ENCODE data around the gene HERC3. TPM values are rescaled to one million over a fixed set of nuclear protein-coding genes. Genes with fewer than 3 reads are reported as not detected.

HERC3 gene
- total RNA-seq, 1 donor from 2014 or later = 8.5 TPM

DNA sequence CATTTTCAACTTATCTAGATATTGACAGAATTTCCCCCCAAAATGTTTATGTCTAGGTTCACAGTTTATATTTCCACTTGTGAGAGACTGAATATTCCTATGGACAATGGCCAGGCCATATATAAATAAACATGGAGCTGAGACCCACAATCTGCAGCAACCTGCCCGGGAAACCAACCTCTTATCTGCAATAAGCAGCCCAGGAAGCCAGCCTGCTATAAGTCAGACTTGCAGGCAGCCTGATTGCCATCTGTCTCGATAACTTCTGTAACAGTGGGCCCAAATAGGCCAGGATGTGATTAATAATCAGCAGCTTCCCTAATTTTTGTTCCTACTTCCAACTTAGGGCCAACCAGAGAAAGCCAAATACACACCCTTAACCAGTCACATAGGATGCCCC, 110.5 kb downstream of the HERC3 start:
- Histone ChIP-seq H4K20me1 (ENCODE audit: insufficient read depth, low read length) (no peaks in the 10 kb centered on the region), H3K4me1 (ENCODE audit: insufficient read depth, low read length) (no peaks in the 10 kb centered on the region), H3K4me2 (ENCODE audit: low read length) (no peak overlapping the region), H3K36me3 (ENCODE audit: insufficient read depth, low read length) (no peaks in the 10 kb centered on the region), H3K27ac (ENCODE audit: low read depth, low read length) (no peak overlapping the region), H3K79me2 (ENCODE audit: insufficient read depth, low read length) (no peaks in the 10 kb centered on the region), H3K4me3 (ENCODE audit: insufficient read depth, low read depth, low read length) (no peak overlapping the region), H3K9ac (ENCODE audit: low read length) (no peak overlapping the region), H3K27me3 (ENCODE audit: insufficient read depth, low read length) (no peaks in the 10 kb centered on the region), H3K9me3 (ENCODE audit: insufficient read depth, low read depth, low read length) (no peaks in the 10 kb centered on the region), H2AFZ (ENCODE audit: low read depth, low read length) (no peak overlapping the region)
- no peak for TF ChIP-seq EZH2 (IDR thresholded peaks at IDR 0.05; ENCODE audit: insufficient read depth, low read length)
- TF ChIP-seq, protein P1, sequence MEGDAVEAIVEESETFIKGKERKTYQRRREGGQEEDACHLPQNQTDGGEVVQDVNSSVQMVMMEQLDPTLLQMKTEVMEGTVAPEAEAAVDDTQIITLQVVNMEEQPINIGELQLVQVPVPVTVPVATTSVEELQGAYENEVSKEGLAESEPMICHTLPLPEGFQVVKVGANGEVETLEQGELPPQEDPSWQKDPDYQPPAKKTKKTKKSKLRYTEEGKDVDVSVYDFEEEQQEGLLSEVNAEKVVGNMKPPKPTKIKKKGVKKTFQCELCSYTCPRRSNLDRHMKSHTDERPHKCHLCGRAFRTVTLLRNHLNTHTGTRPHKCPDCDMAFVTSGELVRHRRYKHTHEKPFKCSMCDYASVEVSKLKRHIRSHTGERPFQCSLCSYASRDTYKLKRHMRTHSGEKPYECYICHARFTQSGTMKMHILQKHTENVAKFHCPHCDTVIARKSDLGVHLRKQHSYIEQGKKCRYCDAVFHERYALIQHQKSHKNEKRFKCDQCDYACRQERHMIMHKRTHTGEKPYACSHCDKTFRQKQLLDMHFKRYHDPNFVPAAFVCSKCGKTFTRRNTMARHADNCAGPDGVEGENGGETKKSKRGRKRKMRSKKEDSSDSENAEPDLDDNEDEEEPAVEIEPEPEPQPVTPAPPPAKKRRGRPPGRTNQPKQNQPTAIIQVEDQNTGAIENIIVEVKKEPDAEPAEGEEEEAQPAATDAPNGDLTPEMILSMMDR (IDR thresholded peaks at IDR 0.05; ENCODE audit: insufficient read depth, low read depth, low read length) = no peak
- H3K4me1 Mint-ChIP-seq (ENCODE audit: low read depth, unreplicated experiment) = peaks cover 9% of the 10 kb centered on the region
- H3K36me3 Mint-ChIP-seq (ENCODE audit: low read depth, unreplicated experiment) = peaks cover 7% of the 10 kb centered on the region
- no peaks in the 10 kb centered on the region for H3K9me3 Mint-ChIP-seq (ENCODE audit: unreplicated experiment)
- FAIRE-seq (no peak), DNase-seq (ENCODE audit: low read depth) (no peak)
- no peak overlapping the region for H3K4me3 Mint-ChIP-seq (ENCODE audit: unreplicated experiment)
- H3K27ac Mint-ChIP-seq (ENCODE audit: unreplicated experiment) = no peak overlapping the region
- H3K27me3 Mint-ChIP-seq (ENCODE audit: low read depth, unreplicated experiment) = no peaks in the 10 kb centered on the region

DNA sequence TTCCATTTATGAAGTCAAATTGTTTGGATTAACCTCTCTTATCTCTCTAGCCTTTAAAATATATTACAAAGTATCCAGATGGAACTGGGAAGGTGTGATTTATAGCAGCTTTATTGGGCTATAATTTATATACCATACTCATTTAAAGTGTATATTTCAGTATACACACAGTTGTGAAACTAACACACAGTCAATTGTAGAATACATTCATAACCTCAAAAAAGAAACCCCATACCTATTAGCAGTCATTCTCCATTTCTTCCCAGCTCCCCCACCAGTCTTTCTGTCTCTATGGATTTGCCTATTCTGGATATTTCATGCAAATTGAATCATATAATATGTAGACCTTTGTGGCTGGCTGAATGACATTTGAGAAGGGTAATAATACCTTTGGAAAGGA, 112.9 kb downstream of the HERC3 start:
- TF ChIP-seq, protein P1 (IDR thresholded peaks at IDR 0.05; ENCODE audit: insufficient read depth, low read depth, low read length) = no peak
- H3K4me2 ChIP-seq (ENCODE audit: low read length) = no peak overlapping the region
- Mint-ChIP-seq H3K9me3 (ENCODE audit: unreplicated experiment) (no peaks in the 10 kb centered on the region), H3K4me3 (ENCODE audit: unreplicated experiment) (no peak overlapping the region), H3K36me3 (ENCODE audit: low read depth, unreplicated experiment) (peaks cover 3% of the 10 kb centered on the region), H3K27ac (ENCODE audit: unreplicated experiment) (no peak overlapping the region), H3K4me1 (ENCODE audit: low read depth, unreplicated experiment) (peaks cover 9% of the 10 kb centered on the region), H3K27me3 (ENCODE audit: low read depth, unreplicated experiment) (no peaks in the 10 kb centered on the region)
- FAIRE-seq = no peak
- no peaks in the 10 kb centered on the region for H3K36me3 ChIP-seq (ENCODE audit: insufficient read depth, low read length)
- DNase-seq (ENCODE audit: low read depth) = no peak
- no peak overlapping the region for H3K4me3 ChIP-seq (ENCODE audit: insufficient read depth, low read depth, low read length)
- H3K27me3 ChIP-seq (ENCODE audit: insufficient read depth, low read length) = no peaks in the 10 kb centered on the region
- no peaks in the 10 kb centered on the region for H3K9me3 ChIP-seq (ENCODE audit: insufficient read depth, low read depth, low read length)
- no peaks in the 10 kb centered on the region for H3K4me1 ChIP-seq (ENCODE audit: insufficient read depth, low read length)
- no peak overlapping the region for H3K9ac ChIP-seq (ENCODE audit: low read length)
- H3K79me2 ChIP-seq (ENCODE audit: insufficient read depth, low read length) = no peaks in the 10 kb centered on the region
- H3K27ac ChIP-seq (ENCODE audit: low read depth, low read length) = no peak overlapping the region
- no peak overlapping the region for H2AFZ ChIP-seq (ENCODE audit: low read depth, low read length)
- H4K20me1 ChIP-seq (ENCODE audit: insufficient read depth, low read length) = no peaks in the 10 kb centered on the region

DNA sequence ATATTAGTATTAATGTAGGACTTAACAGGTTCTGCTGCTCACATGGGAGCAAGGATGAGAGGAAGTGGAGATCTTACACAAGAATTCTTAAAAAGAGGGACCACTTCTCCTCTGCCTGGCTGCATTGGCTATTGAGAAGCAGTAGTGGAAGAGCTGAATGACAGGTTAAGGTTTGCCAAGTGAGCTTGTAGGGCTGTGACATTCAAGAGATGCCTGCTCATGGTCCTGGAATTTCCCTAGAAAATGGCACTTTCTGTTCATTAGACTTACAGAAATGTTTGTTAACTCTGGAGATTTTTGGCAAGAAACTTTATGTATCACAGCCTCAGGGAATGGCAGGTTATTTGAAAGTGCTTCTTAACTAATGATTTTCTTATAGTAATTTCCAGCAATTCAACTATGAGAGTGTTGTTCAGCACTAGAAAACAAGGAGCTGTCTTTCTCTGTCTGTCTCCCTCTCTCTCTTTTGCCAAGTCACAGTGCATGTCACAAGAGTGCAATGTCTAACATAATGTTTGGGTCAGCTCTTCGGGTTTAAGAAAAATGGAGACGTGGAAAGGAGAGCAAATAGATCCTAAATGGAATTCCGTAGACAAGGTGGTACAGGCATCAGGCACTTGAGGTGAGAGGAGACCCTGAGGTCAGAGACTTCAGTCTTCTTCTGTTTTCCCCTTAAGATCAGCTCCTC, 113.7 kb downstream of the HERC3 start:
- no peaks in the 10 kb centered on the region for H3K36me3 ChIP-seq (ENCODE audit: insufficient read depth, low read length)
- TF ChIP-seq EZH2 (IDR thresholded peaks at IDR 0.05; ENCODE audit: insufficient read depth, low read length) = no peak
- TF ChIP-seq, protein P1 (IDR thresholded peaks at IDR 0.05; ENCODE audit: insufficient read depth, low read depth, low read length) = no peak
- no peaks in the 10 kb centered on the region for H4K20me1 ChIP-seq (ENCODE audit: insufficient read depth, low read length)
- peaks cover 9% of the 10 kb centered on the region for H3K4me1 Mint-ChIP-seq (ENCODE audit: low read depth, unreplicated experiment)
- no peaks in the 10 kb centered on the region for H3K9me3 ChIP-seq (ENCODE audit: insufficient read depth, low read depth, low read length)
- H3K9ac ChIP-seq (ENCODE audit: low read length) = peak overlapping the region; percentile 29
- H3K4me2 ChIP-seq (ENCODE audit: low read length) = peak overlapping the region; percentile 47
- no peaks in the 10 kb centered on the region for H3K79me2 ChIP-seq (ENCODE audit: insufficient read depth, low read length)
- FAIRE-seq (peak; percentile 72), DNase-seq (ENCODE audit: low read depth) (peak; percentile 59)
- H3K4me3 ChIP-seq (ENCODE audit: insufficient read depth, low read depth, low read length) = no peak overlapping the region
- no peak overlapping the region for H3K4me3 Mint-ChIP-seq (ENCODE audit: unreplicated experiment)
- H2AFZ ChIP-seq (ENCODE audit: low read depth, low read length) = peak overlapping the region; percentile 59
- H3K27me3 Mint-ChIP-seq (ENCODE audit: low read depth, unreplicated experiment) = no peaks in the 10 kb centered on the region
- H3K4me1 ChIP-seq (ENCODE audit: insufficient read depth, low read length) = no peaks in the 10 kb centered on the region
- peaks cover 3% of the 10 kb centered on the region for H3K36me3 Mint-ChIP-seq (ENCODE audit: low read depth, unreplicated experiment)
- H3K27ac ChIP-seq (ENCODE audit: low read depth, low read length) = peak overlapping the region; percentile 4
- H3K27ac Mint-ChIP-seq (ENCODE audit: unreplicated experiment) = no peak overlapping the region
- H3K27me3 ChIP-seq (ENCODE audit: insufficient read depth, low read length) = no peaks in the 10 kb centered on the region
- no peaks in the 10 kb centered on the region for H3K9me3 Mint-ChIP-seq (ENCODE audit: unreplicated experiment)
